Measurements from ENCODE around the gene GPT2.

- TF ChIP-seq CTCF (IDR thresholded peaks at IDR 0.05; ENCODE audit: insufficient read depth, low read length) = no peak
- TF ChIP-seq GABPA (IDR thresholded peaks at IDR 0.05; ENCODE audit: low read depth) = no peak
- no peak for TF ChIP-seq SPI1 (IDR thresholded peaks at IDR 0.05; ENCODE audit: borderline replicate concordance, low read depth)
These were observed 17.5 kb downstream of the GPT2 start for GRCh38 chr16:46901709-46902108.
